ENCODE measurements around the gene POU2F1. TPM values are rescaled to one million over a fixed set of nuclear protein-coding genes. Genes with fewer than 3 reads are reported as not detected.

Gene POU2F1
- total RNA-seq, 1 experiment from 2014 or later = 29.6 TPM

- no peak overlapping the region for H3K27ac Mint-ChIP-seq (ENCODE audit: unreplicated experiment)
- H3K9me3 ChIP-seq = no peaks in the 10 kb centered on the region
- peaks cover 19% of the 10 kb centered on the region for H3K4me1 Mint-ChIP-seq (ENCODE audit: low read depth, unreplicated experiment)
- ChIA-PET POLR2A (no interaction called here), CTCF (interaction anchor here (0.7 kb wide), 1 partner anchor 28 kb away, joined by 6 read pairs; no protein-coding TSS in a partner anchor)
- H3K4me1 ChIP-seq = no peaks in the 10 kb centered on the region; the same call in 1 of the 2 replicates
- no TSS peak for BruUV-seq (replicated peaks)
- no peak for DNase-seq
- H3K27me3 ChIP-seq (replicated peaks; ENCODE audit: control insufficient read depth, insufficient read depth, low read length) = no peaks in the 10 kb centered on the region
- no peaks in the 10 kb centered on the region for H3K27me3 Mint-ChIP-seq (ENCODE audit: insufficient read depth, unreplicated experiment)
- no peaks in the 10 kb centered on the region; the same call in 1 of the 2 replicates for H3K36me3 ChIP-seq (ENCODE audit: control insufficient read depth, insufficient read depth, low read length)
- intact Hi-C loops (cut with micrococcal nuclease; ENCODE audit: unreplicated experiment) = no loop called here
- peaks cover 11% of the 10 kb centered on the region for H3K36me3 Mint-ChIP-seq (ENCODE audit: insufficient read depth, unreplicated experiment)
- H3K9me3 Mint-ChIP-seq (ENCODE audit: unreplicated experiment) = peaks cover 10% of the 10 kb centered on the region
- TF ChIP-seq CTCF (IDR thresholded peaks at IDR 0.05; ENCODE audit: insufficient read depth in 1 of 2, low read depth in 1 of 2, low read length in 1 of 2, severe bottlenecking in 1 of 2, unreplicated experiment in 1 of 2) = no peak
- no peak overlapping the region for H3K4me3 Mint-ChIP-seq (ENCODE audit: unreplicated experiment)
- no peak overlapping the region for H3K4me3 ChIP-seq (ENCODE audit: low read depth, low read length)
Measured at GRCh38 chr1:167333124-167333523, 112.4 kb downstream of the POU2F1 start.

GRCh38 chr1:167333703-167334102 lies 113.0 kb downstream of the POU2F1 start:
- Mint-ChIP-seq H3K4me1 (ENCODE audit: low read depth, unreplicated experiment) (peaks cover 19% of the 10 kb centered on the region), H3K9me3 (ENCODE audit: unreplicated experiment) (peaks cover 10% of the 10 kb centered on the region), H3K36me3 (ENCODE audit: insufficient read depth, unreplicated experiment) (peaks cover 11% of the 10 kb centered on the region), H3K27ac (ENCODE audit: unreplicated experiment) (no peak overlapping the region), H3K4me3 (ENCODE audit: unreplicated experiment) (no peak overlapping the region), H3K27me3 (ENCODE audit: insufficient read depth, unreplicated experiment) (no peaks in the 10 kb centered on the region)
- BruUV-seq (replicated peaks) = no TSS peak
- TF ChIP-seq CTCF (IDR thresholded peaks at IDR 0.05; ENCODE audit: insufficient read depth in 1 of 2, low read depth in 1 of 2, low read length in 1 of 2, severe bottlenecking in 1 of 2, unreplicated experiment in 1 of 2) = no peak
- ChIA-PET CTCF (interaction anchor here (0.7 kb wide), 1 partner anchor 28 kb away, joined by 6 read pairs; no protein-coding TSS in a partner anchor), POLR2A (no interaction called here)
- H3K36me3 ChIP-seq (ENCODE audit: control insufficient read depth, insufficient read depth, low read length) = no peaks in the 10 kb centered on the region; the same call in 1 of the 2 replicates
- peak in 1 of 2 experiments; percentile 28 for DNase-seq
- no peaks in the 10 kb centered on the region for H3K9me3 ChIP-seq
- H3K4me1 ChIP-seq = no peaks in the 10 kb centered on the region; the same call in 1 of the 2 replicates
- intact Hi-C loops (cut with micrococcal nuclease; ENCODE audit: unreplicated experiment) = no loop called here
- no peaks in the 10 kb centered on the region for H3K27me3 ChIP-seq (replicated peaks; ENCODE audit: control insufficient read depth, insufficient read depth, low read length)
- H3K4me3 ChIP-seq (ENCODE audit: low read depth, low read length) = no peak overlapping the region

GRCh38 chr1:167339405-167339804 lies 118.7 kb downstream of the POU2F1 start:
- Mint-ChIP-seq H3K27me3 (ENCODE audit: insufficient read depth, unreplicated experiment) (no peaks in the 10 kb centered on the region), H3K4me1 (ENCODE audit: low read depth, unreplicated experiment) (peaks cover 2% of the 10 kb centered on the region), H3K4me3 (ENCODE audit: unreplicated experiment) (no peak overlapping the region), H3K36me3 (ENCODE audit: insufficient read depth, unreplicated experiment) (peaks cover 11% of the 10 kb centered on the region), H3K27ac (ENCODE audit: unreplicated experiment) (no peak overlapping the region), H3K9me3 (ENCODE audit: unreplicated experiment) (peaks cover 10% of the 10 kb centered on the region)
- no peaks in the 10 kb centered on the region for H3K9me3 ChIP-seq
- no peaks in the 10 kb centered on the region for H3K4me1 ChIP-seq
- H3K27me3 ChIP-seq (replicated peaks; ENCODE audit: control insufficient read depth, insufficient read depth, low read length) = no peaks in the 10 kb centered on the region
- TF ChIP-seq CTCF (IDR thresholded peaks at IDR 0.05; ENCODE audit: insufficient read depth in 1 of 2, low read depth in 1 of 2, low read length in 1 of 2, severe bottlenecking in 1 of 2, unreplicated experiment in 1 of 2) = no peak
- no peaks in the 10 kb centered on the region; the same call in 1 of the 2 replicates for H3K36me3 ChIP-seq (ENCODE audit: control insufficient read depth, insufficient read depth, low read length)
- BruUV-seq (replicated peaks) = no TSS peak
- POLR2A ChIA-PET = no interaction called here
- H3K4me3 ChIP-seq (ENCODE audit: low read depth, low read length) = no peak overlapping the region
- no peak for DNase-seq
- CTCF ChIA-PET = no interaction called here
- intact Hi-C loops (cut with micrococcal nuclease; ENCODE audit: unreplicated experiment) = no loop called here

All from Caco-2 (cell line).